RCC 7860 (cell line): ENCODE data around the gene ARRB1.
"Not testable (repeated sequence)": the region's sequence is repeated elsewhere in the genome, so short reads cannot be mapped to it uniquely, and the experiment has no call there.

Source experiments
- DNase-seq: peaks from one replicate; pipeline ENCODE4 v3.0.0-alpha.2; 2015; ENCODE audit warnings: low spot score
- FAIRE-seq: peaks from 2 replicates; lab custom pipeline; 2012; peaks lifted over from hg19 to GRCh38; lab: Jason Lieb, UNC

The ARRB1 gene

GRCh38 chr11:75277991-75278790 is 73.3 kb downstream of the ARRB1 start:
- DNase-seq (no peak), FAIRE-seq (no peak)

GRCh38 chr11:75277211-75277805 is 74.2 kb downstream of the ARRB1 start:
- DNase-seq (no peak), FAIRE-seq (no peak)

- no peak for DNase-seq
- FAIRE-seq, result no peak
Observed at GRCh38 chr11:75276686-75277085, 74.8 kb downstream of the ARRB1 start.

GRCh38 chr11:75276186-75276585 is 75.3 kb downstream of the ARRB1 start:
- FAIRE-seq (no peak), DNase-seq (no peak)

GRCh38 chr11:75275581-75275980 is 75.9 kb downstream of the ARRB1 start:
- no peak for FAIRE-seq

GRCh38 chr11:75274716-75275115 is 76.7 kb downstream of the ARRB1 start:
- DNase-seq, FAIRE-seq: not testable (repeated sequence)

More at GRCh38 chr11:75275581-75275980, 75.9 kb downstream of the ARRB1 start:
- no peak for DNase-seq

GRCh38 chr11:75273411-75274391 is 77.8 kb downstream of the ARRB1 start:
- DNase-seq (no peak), FAIRE-seq (no peak)

- DNase-seq (no peak), FAIRE-seq (no peak)
Observed at GRCh38 chr11:75272821-75273301, 78.6 kb downstream of the ARRB1 start.

GRCh38 chr11:75272391-75272790 is 79.1 kb downstream of the ARRB1 start:
- DNase-seq (no peak), FAIRE-seq (no peak)

- no peak for FAIRE-seq
Observed at GRCh38 chr11:75271730-75272129, 79.7 kb downstream of the ARRB1 start.

GRCh38 chr11:75270896-75271418 is 80.5 kb downstream of the ARRB1 start:
- no peak for FAIRE-seq
- no peak for DNase-seq

More at GRCh38 chr11:75271730-75272129, 79.7 kb downstream of the ARRB1 start:
- no peak for DNase-seq

GRCh38 chr11:75269896-75270295 is 81.6 kb downstream of the ARRB1 start:
- FAIRE-seq, result no peak
- no peak for DNase-seq

- FAIRE-seq, result no peak
- no peak for DNase-seq
Observed at GRCh38 chr11:75269367-75269660, 82.1 kb downstream of the ARRB1 start.

- no peak for FAIRE-seq
- DNase-seq, result no peak
Observed at GRCh38 chr11:75268626-75269366, 82.7 kb downstream of the ARRB1 start.

- DNase-seq (no peak), FAIRE-seq (no peak)
Observed at GRCh38 chr11:75267171-75267970, 84.1 kb downstream of the ARRB1 start.

- no peak for DNase-seq
Observed at GRCh38 chr11:75265851-75266531, 85.5 kb downstream of the ARRB1 start.

GRCh38 chr11:75264971-75265370 is 86.5 kb downstream of the ARRB1 start:
- FAIRE-seq (no peak), DNase-seq (no peak)

More at GRCh38 chr11:75265851-75266531, 85.5 kb downstream of the ARRB1 start:
- no peak for FAIRE-seq

- DNase-seq (no peak), FAIRE-seq (no peak)
Observed at GRCh38 chr11:75264356-75264755, 87.1 kb downstream of the ARRB1 start.

- DNase-seq, result no peak
Observed at GRCh38 chr11:75263944-75264349, 87.5 kb downstream of the ARRB1 start.

More at GRCh38 chr11:75263944-75264349, 87.5 kb downstream of the ARRB1 start:
- FAIRE-seq, result no peak
